GM23338 (cell line): ENCODE measurements around the gene SPOUT1. TPM values are rescaled to one million over a fixed set of nuclear protein-coding genes. Genes with fewer than 3 reads are reported as not detected.

ENCODE experiments used
- ATAC-seq: fragments of 200-7000 bp; cut with Tn5 transposase; 3 replicates; pipeline ENCODE4 v1.9.1; 2020
- DNase-seq: peaks from one replicate; pipeline ENCODE4 v3.0.0-alpha.2; 2015; ENCODE audit warnings: low spot score
- H2AFZ ChIP-seq: fragments of 200-600 bp; sonication (generic); 2 replicates; pipeline ENCODE4 v1.8.0; 2016; ENCODE audit warnings: antibody characterized with exemption, mild to moderate bottlenecking, moderate library complexity
- H3F3A ChIP-seq: fragments of 200-600 bp; sonication (generic); replicated peaks from 2 replicates; pipeline ENCODE4 v1.8.0; 2017; ENCODE audit warnings: antibody characterized with exemption, mixed run types, low read depth
- H3K27ac ChIP-seq: fragments of 200-600 bp; sonication (generic); 2 replicates; pipeline ENCODE4 v1.6.1; 2016; ENCODE audit warnings: low read depth
- H3K27me3 ChIP-seq: fragments of 200-600 bp; sonication (generic); 2 replicates; pipeline ENCODE4 v1.8.0; 2016; ENCODE audit warnings: mild to moderate bottlenecking, mixed run types, moderate library complexity; ENCODE audit not compliant: insufficient read depth
- H3K36me3 ChIP-seq: fragments of 200-600 bp; sonication (generic); 2 replicates; pipeline ENCODE4 v1.8.0; 2016; ENCODE audit warnings: mild to moderate bottlenecking; ENCODE audit not compliant: insufficient read depth
- H3K4me1 ChIP-seq: fragments of 200-600 bp; sonication (generic); 2 replicates; pipeline ENCODE4 v1.8.0; 2016; ENCODE audit warnings: mild to moderate bottlenecking, moderate library complexity; ENCODE audit not compliant: insufficient read depth
- H3K4me2 ChIP-seq: fragments of 200-600 bp; sonication (generic); 2 replicates; pipeline ENCODE4 v1.7.1; 2017; ENCODE audit warnings: mixed run types
- H3K4me3 ChIP-seq: fragments of 200-600 bp; sonication (generic); 2 replicates; pipeline ENCODE4 v1.6.1; 2016; ENCODE audit warnings: mixed run types
- H3K79me2 ChIP-seq: fragments of 200-600 bp; sonication (generic); replicated peaks from 2 replicates; pipeline ENCODE4 v1.8.0; 2017; ENCODE audit warnings: mild to moderate bottlenecking; ENCODE audit not compliant: insufficient read depth
- H3K9me2 ChIP-seq: fragments of 200-600 bp; sonication (generic); 2 replicates; pipeline ENCODE4 v1.8.0; 2017; ENCODE audit not compliant: insufficient read depth
- H4K20me1 ChIP-seq: fragments of 200-600 bp; sonication (generic); replicated peaks from 2 replicates; pipeline ENCODE4 v1.8.0; 2017; ENCODE audit warnings: mild to moderate bottlenecking; ENCODE audit not compliant: insufficient read depth
- H3K27ac Mint-ChIP-seq: 2 replicates; pipeline ENCODE4 v1.8.0; 2020; ENCODE audit warnings: inconsistent platforms, mild to moderate bottlenecking, moderate library complexity, mixed read lengths
- H3K27me3 Mint-ChIP-seq: 3 replicates; pipeline ENCODE4 v1.8.0; 2022; ENCODE audit warnings: low read depth, mild to moderate bottlenecking, moderate library complexity, mixed read lengths, inconsistent platforms; ENCODE audit not compliant: insufficient read depth, poor library complexity
- H3K36me3 Mint-ChIP-seq: 3 replicates; pipeline ENCODE4 v1.8.0; 2021; ENCODE audit warnings: low read depth, mild to moderate bottlenecking, inconsistent platforms, moderate library complexity, mixed read lengths
- H3K4me1 Mint-ChIP-seq: 3 replicates; pipeline ENCODE4 v1.8.0; 2020; ENCODE audit warnings: mild to moderate bottlenecking, inconsistent platforms, mixed read lengths
- H3K4me3 Mint-ChIP-seq: 3 replicates; pipeline ENCODE4 v1.8.0; 2021; ENCODE audit warnings: moderate library complexity, mild to moderate bottlenecking, inconsistent platforms, mixed read lengths
- H3K9me3 Mint-ChIP-seq: 3 replicates; pipeline ENCODE4 v1.8.0; 2020; ENCODE audit warnings: moderate library complexity, mild to moderate bottlenecking, inconsistent platforms, mixed read lengths
- CREB1 ChIP-seq: fragments of 250-450 bp; sonication (Bioruptor Pico); IDR thresholded peaks from 2 replicates; pipeline ENCODE4 v1.5.0; 2020; ENCODE audit warnings: low read depth, mild to moderate bottlenecking, moderate library complexity
- CTCF ChIP-seq, 2 experiments: fragments of 200-600 bp in 1 of 2; sonication (generic) in 1 of 2; conservative IDR thresholded peaks; 2 replicates each; pipeline versions ENCODE4 v1.5.1 to v1.6.1; 2016 to 2017; ENCODE audit warnings: antibody characterized with exemption in 2 of 2, low read depth in 2 of 2, mild to moderate bottlenecking in 2 of 2, moderate library complexity in 1 of 2
- ETS1 ChIP-seq: IDR thresholded peaks from 2 replicates; pipeline ENCODE4 v1.6.1; 2016; ENCODE audit warnings: antibody characterized with exemption
- EZH2 ChIP-seq: fragments of 200-600 bp; sonication (generic); IDR thresholded peaks from one replicate; pipeline ENCODE4 v1.8.0; 2017; ENCODE audit warnings: antibody characterized with exemption, mild to moderate bottlenecking, low read depth; ENCODE audit not compliant: unreplicated experiment
- JUNB ChIP-seq: IDR thresholded peaks from one replicate; pipeline ENCODE4 v1.6.1; 2016; ENCODE audit warnings: antibody characterized with exemption; ENCODE audit not compliant: unreplicated experiment
- POLR2AphosphoS5 ChIP-seq: IDR thresholded peaks from 2 replicates; pipeline ENCODE4 v1.6.1; 2016; ENCODE audit warnings: antibody characterized with exemption, low read depth
- REST ChIP-seq: IDR thresholded peaks from one replicate; pipeline ENCODE4 v1.6.1; 2018; ENCODE audit warnings: antibody characterized with exemption; ENCODE audit not compliant: unreplicated experiment
- STAT1 ChIP-seq: IDR thresholded peaks from one replicate; pipeline ENCODE4 v1.6.1; 2016; ENCODE audit warnings: antibody characterized with exemption; ENCODE audit not compliant: unreplicated experiment
- polyA plus RNA-seq: library from polyadenylated mRNA; unstranded; fragments of >200 nt; fragmentation: Nextera tagmentation; extraction: Ambion mirVana; gene quantifications from 2 replicates; pipeline ENCODE4 v1.2.1, GENCODE V29; 2016
- total RNA-seq: library from RNA; depleted of rRNA; stranded (reverse); fragments of >200 nt; shearing (Covaris generic); gene quantifications from 2 replicates; pipeline ENCODE4 v1.2.3, GENCODE V29; 2014

Gene SPOUT1
- total and polyA plus RNA-seq, 2 experiments from 2014 or later, result 28.5 to 50.9 TPM

GRCh38 chr9:128819716-128820664 is 9.6 kb downstream of the SPOUT1 start:
- Mint-ChIP-seq H3K4me1 (peaks cover 12% of the 10 kb centered on the region; the same call in 2 of the 3 replicates), H3K27me3 (peaks cover 35% of the 10 kb centered on the region), H3K36me3 (peaks cover 30% of the 10 kb centered on the region), H3K9me3 (no peaks in the 10 kb centered on the region), H3K27ac (no peak overlapping the region), H3K4me3 (peak overlapping the region; percentile 78)
- Histone ChIP-seq H3K36me3 (peaks cover 4% of the 10 kb centered on the region; the same call in 1 of the 2 replicates), H3K27ac (no peak overlapping the region), H2AFZ (no peak overlapping the region), H3K27me3 (no peaks in the 10 kb centered on the region; the same call in 1 of the 2 replicates), H4K20me1 (peaks cover 15% of the 10 kb centered on the region), H3F3A (peaks cover 6% of the 10 kb centered on the region), H3K79me2 (no peaks in the 10 kb centered on the region), H3K4me3 (peak overlapping the region; percentile 68), H3K9me2 (no peaks in the 10 kb centered on the region), H3K4me2 (peak overlapping the region; percentile 88), H3K4me1 (no peaks in the 10 kb centered on the region; the same call in 1 of the 2 replicates)
- TF ChIP-seq CTCF (conservative IDR thresholded peaks at IDR 0.05; ENCODE audit: low read depth in 2 of 2) (no peak), REST (no peak), EZH2 (no peak), STAT1 (no peak)
- no peak for ATAC-seq
- no peak for DNase-seq

DNA sequence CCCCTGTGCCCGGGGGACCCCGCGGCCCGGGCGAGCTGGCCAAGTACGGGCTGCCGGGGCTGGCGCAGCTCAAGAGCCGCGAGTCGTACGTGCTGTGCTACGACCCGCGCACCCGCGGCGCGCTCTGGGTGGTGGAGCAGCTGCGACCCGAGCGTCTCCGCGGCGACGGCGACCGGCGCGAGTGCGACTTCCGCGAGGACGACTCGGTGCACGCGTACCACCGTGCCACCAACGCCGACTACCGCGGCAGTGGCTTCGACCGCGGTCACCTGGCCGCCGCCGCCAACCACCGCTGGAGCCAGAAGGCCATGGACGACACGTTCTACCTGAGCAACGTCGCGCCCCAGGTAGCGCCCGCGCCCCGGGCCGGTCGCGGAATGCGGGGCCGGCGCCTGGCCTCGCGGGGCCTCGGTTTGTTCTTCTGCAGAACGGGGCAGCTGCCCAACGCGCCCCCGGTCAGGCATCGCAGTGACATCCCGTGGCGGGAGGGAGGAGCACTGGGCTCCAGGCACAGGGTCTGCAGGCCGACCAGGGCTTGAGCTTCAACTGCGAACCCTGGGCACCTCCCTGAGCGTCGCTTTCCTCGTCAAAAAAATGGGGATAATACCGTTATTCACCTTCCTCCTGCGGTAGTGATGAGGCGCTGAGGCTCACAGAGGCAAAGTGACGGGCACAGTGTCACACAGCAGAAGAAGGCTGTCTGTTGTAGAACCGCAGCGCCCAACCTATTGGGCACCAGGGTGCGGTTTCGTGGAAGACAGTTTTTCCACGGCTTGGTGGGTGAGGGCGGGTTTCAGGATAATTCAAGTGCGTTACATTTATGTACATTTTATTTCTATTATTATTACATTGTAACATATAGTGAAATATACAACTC is 10.5 kb downstream of the SPOUT1 start:
- Mint-ChIP-seq H3K27me3 (peaks cover 35% of the 10 kb centered on the region), H3K4me3 (peak overlapping the region; percentile 78), H3K4me1 (peaks cover 12% of the 10 kb centered on the region; the same call in 2 of the 3 replicates), H3K36me3 (peaks cover 21% of the 10 kb centered on the region), H3K27ac (no peak overlapping the region), H3K9me3 (no peaks in the 10 kb centered on the region)
- ATAC-seq, result peak; percentile 34
- Histone ChIP-seq H3F3A (peaks cover 4% of the 10 kb centered on the region), H4K20me1 (peaks cover 15% of the 10 kb centered on the region), H3K9me2 (no peaks in the 10 kb centered on the region), H3K4me1 (no peaks in the 10 kb centered on the region; the same call in 1 of the 2 replicates), H3K79me2 (no peaks in the 10 kb centered on the region), H3K4me2 (peak overlapping the region; percentile 88), H3K27ac (no peak overlapping the region), H2AFZ (no peak overlapping the region), H3K27me3 (no peaks in the 10 kb centered on the region; the same call in 1 of the 2 replicates), H3K4me3 (peak overlapping the region; percentile 68), H3K36me3 (no peaks in the 10 kb centered on the region)
- peak; percentile 53 for DNase-seq
- no peak for TF ChIP-seq CREB1
- TF ChIP-seq JUNB, result no peak
- peak; percentile 46 for TF ChIP-seq POLR2AphosphoS5
- TF ChIP-seq ETS1, result no peak
- TF ChIP-seq REST, result no peak
